Measurements from ENCODE around the gene PGA3.
"Not testable (repeated sequence)": the region's sequence is repeated elsewhere in the genome, so short reads cannot be mapped to it uniquely, and the experiment has no call there.

PGA3 gene

GRCh38 chr11:61202950-61203746, at the start of gene PGA3:
Gene PGA3 (plus strand): TSS chr11:61203515. CDS start chr11:61203565, 50 bp downstream.
- ATAC-seq, H3K4me1 Mint-ChIP-seq, DNase-seq, H3K4me3 Mint-ChIP-seq, H3K27ac Mint-ChIP-seq, H3K9me3 Mint-ChIP-seq: not testable (repeated sequence)
- H3K27me3 Mint-ChIP-seq = peaks cover 17% of the 10 kb centered on the region

GRCh38 chr11:61153593-61154095, 49.7 kb upstream of the PGA3 start:
- no peak for DNase-seq
- ATAC-seq = no peak
- Mint-ChIP-seq H3K27me3 (no peaks in the 10 kb centered on the region), H3K4me3 (no peak overlapping the region), H3K27ac (no peak overlapping the region), H3K4me1 (peaks cover 21% of the 10 kb centered on the region), H3K9me3 (peaks cover 20 to 28% of the 10 kb centered on the region in 2 donors)

DNA sequence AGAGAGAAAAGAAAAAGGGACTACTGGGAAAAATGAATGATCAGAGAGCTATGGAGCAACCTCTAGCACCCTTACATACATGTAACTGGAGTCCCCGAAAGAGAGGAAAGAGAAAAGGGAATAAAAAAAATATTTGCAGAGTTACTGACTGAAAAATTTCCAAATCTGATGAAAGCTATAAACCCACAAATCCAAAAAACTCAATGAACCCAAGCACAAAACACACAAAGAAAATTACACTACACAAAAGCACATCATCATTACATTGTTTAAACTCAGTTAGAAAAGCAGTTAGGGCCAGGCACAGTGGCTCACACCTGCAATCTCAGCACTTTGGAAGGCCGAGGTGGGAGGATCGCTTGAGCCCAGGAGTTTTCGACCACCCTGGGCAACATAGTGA, 48.8 kb upstream of the PGA3 start:
- H3K27ac Mint-ChIP-seq = no peak overlapping the region

GRCh38 chr11:61155312-61155711, 48.0 kb upstream of the PGA3 start:
- H3K9me3 Mint-ChIP-seq = peaks cover 20 to 28% of the 10 kb centered on the region in 2 donors
- peaks cover 37% of the 10 kb centered on the region for H3K4me1 Mint-ChIP-seq
- H3K27ac Mint-ChIP-seq = no peak overlapping the region
- no peaks in the 10 kb centered on the region for H3K27me3 Mint-ChIP-seq
- no peak for DNase-seq
- no peak for ATAC-seq
- H3K4me3 Mint-ChIP-seq = no peak overlapping the region

More for the DNA sequence above, 48.8 kb upstream of the PGA3 start:
- ATAC-seq (no peak), DNase-seq (no peak)
- H3K9me3 Mint-ChIP-seq = peaks cover 20 to 28% of the 10 kb centered on the region in 2 donors
- no peak overlapping the region for H3K4me3 Mint-ChIP-seq
- H3K27me3 Mint-ChIP-seq = no peaks in the 10 kb centered on the region
- H3K4me1 Mint-ChIP-seq = peaks cover 30% of the 10 kb centered on the region

DNA sequence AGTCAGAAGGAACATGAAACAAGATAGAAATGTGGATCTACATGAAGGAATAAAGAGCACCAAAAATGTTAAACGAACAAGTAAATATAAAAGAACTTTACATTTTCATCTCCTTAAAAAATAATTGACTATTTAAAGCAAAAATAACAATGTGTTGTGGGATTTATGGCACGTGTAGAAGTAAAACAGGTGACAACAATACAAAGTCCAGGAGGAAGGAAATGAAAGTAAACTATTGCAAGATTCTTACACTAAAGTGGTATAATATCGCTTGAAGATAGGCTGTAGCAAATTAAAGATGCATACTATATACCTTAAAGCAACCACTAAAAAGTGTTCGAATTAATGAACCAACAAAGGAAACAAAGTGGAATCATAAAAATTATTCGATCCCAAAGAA, 47.6 kb upstream of the PGA3 start:
- ATAC-seq (no peak), DNase-seq (no peak)
- peaks cover 20 to 28% of the 10 kb centered on the region in 2 donors for H3K9me3 Mint-ChIP-seq
- no peak overlapping the region for H3K27ac Mint-ChIP-seq
- peaks cover 41% of the 10 kb centered on the region for H3K4me1 Mint-ChIP-seq
- H3K4me3 Mint-ChIP-seq = no peak overlapping the region
- H3K27me3 Mint-ChIP-seq = no peaks in the 10 kb centered on the region

GRCh38 chr11:61157743-61158142, 45.6 kb upstream of the PGA3 start:
- Mint-ChIP-seq H3K4me3 (no peak overlapping the region), H3K4me1 (peaks cover 56% of the 10 kb centered on the region), H3K9me3 (peaks cover 20 to 28% of the 10 kb centered on the region in 2 donors), H3K27ac (no peak overlapping the region), H3K27me3 (no peaks in the 10 kb centered on the region)
- ATAC-seq (no peak), DNase-seq (no peak)

DNA sequence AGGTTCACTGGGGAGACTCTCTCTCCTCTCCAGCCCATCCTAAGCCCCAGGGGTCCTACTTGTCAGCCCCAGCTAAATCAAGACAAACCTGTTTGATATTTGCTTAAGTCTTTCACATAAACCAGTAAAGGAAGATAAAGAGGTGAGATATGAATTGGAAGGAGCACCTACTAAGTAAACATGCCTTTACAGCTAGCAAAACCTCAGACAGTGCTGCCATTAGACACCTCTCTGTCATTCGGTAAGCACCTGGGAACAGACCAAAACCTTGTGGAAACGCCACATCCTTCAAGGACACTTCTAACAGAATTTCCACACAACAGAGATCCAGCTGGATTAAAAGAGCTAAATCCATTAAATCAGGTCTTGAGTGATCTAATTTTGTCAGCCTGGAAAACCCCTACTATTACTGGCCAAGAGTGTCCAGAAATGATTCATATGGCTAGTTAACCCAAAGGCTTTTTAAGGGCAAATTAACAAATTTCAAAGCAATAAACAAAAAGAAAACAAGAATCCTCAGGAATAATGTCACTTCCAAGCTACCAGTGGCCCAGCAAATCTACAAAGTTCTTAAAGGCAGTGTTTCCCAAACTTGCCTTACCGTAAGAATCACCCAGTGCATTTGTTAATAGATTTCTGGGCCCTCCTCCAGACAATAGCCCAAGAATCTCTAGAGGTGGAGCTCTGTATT, 44.5 kb upstream of the PGA3 start:
- Mint-ChIP-seq H3K4me3 (peak overlapping the region in 1 of 2 donors; percentile 42), H3K27ac (peak overlapping the region in 1 of 2 donors; percentile 8), H3K4me1 (peaks cover 65% of the 10 kb centered on the region), H3K9me3 (peaks cover 20 to 28% of the 10 kb centered on the region in 2 donors), H3K27me3 (no peaks in the 10 kb centered on the region)
- ATAC-seq = no peak
- no peak for DNase-seq

- no peak for ATAC-seq
- DNase-seq = no peak
- peak overlapping the region; percentile 61 to 91 for H3K27ac Mint-ChIP-seq
Measured at GRCh38 chr11:61160487-61161189, 42.7 kb upstream of the PGA3 start.

DNA sequence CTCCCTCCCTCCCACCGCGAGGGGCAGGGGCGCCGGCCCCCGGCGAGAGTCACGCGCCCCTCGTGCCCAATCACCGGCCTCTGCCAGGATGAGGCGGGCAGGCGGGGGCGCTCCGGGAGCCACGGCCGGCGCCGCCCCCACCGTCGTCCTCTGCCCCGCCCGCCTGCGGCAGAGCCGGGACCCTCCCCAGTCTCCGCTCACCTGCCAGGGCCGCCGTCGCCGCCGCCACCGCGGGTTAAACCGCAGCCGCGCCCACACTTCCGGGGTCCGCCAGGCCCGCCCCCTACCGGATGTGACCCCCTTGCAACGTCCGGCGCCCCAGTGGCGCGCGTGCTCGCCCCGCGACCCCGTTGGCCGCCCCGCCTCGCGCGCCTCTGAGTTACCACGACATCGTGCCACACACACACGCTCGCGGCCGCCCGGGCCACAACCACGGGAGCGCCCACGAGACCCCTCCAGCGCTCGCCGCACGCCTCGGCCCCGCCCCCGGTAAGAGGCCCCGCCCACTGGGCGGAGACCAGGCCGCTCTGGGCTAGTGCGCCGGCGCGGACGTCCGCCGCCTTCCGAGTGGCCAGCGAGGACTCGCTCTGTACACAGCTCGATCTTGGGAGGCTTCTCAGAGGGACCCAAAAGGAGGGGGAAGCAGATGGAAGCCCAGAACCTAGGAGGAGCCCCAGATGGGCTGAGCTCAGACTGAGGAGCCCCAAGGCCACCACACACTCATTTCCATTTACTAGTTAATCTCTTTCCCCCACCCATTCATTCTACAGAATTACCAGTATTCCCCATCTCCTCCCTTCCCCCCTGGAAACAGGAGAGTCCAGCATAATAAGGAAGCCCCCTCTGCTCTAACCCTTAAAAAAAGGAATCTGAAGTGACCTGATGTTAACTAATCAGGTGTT, 41.9 kb upstream of the PGA3 start, which contains the start of gene VPS37C:
TSS of gene VPS37C (minus strand) at position 237 of the 902 bp plus-strand sequence. CDS start 22,597 bp downstream, outside the sequence.
- Mint-ChIP-seq H3K27ac (peak within 1 kb of the TSS; percentile 92 to 95), H3K27me3 (no peaks in the 10 kb centered on the region), H3K4me3 (peak within 1 kb of the TSS; percentile 94 to 98), H3K9me3 (peaks cover 0 to 6% of the 10 kb centered on the region in 2 donors), H3K4me1 (peaks cover 72% of the 10 kb centered on the region)
- ATAC-seq (peak; percentile 91), DNase-seq (peak; percentile 95 to 98)

More at GRCh38 chr11:61160487-61161189, 42.7 kb upstream of the PGA3 start:
- H3K27me3 Mint-ChIP-seq = no peaks in the 10 kb centered on the region
- H3K4me1 Mint-ChIP-seq = peaks cover 72% of the 10 kb centered on the region
- peak overlapping the region; percentile 80 to 86 for H3K4me3 Mint-ChIP-seq
- H3K9me3 Mint-ChIP-seq = peaks cover 4 to 10% of the 10 kb centered on the region in 2 donors

DNA sequence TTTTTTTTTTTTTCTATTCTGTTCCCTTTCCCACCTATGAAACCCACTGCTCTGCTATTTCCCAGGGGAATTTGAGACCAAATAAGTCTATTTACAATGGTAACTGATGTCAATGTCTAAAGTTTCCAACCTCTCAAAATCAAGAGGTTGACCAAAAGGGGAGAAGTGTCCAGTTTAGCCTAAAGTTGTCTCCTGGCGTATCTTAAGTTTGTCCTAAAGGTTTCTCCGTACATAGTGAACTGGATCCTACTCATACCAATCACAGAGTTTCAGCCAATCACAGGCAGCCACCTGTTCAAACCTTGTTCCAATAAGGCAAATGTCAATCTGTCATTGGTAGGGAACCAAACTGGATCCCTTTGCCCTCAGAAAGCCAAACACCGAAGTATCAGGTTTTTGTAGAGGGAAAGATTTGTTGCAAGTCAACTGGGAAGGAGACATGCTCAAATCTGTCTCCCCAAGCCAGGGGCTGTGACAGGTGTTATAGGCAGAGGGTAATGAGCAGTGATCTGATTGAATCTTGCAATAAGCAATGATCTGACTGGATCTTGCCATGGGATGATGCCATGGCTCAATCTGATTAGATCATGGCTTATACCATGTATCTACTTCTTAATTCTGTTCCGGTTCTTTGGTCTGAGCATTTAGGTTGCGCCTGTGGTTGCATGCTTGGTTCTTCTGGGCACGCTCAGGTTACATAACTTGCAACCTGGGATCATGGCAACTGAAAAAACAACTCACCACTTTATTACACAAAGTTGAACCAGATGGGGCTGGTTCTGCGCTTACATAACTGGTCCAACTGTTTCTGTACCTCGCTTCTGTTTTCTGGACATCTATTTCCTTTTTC, 41.0 kb upstream of the PGA3 start:
- peak overlapping the region; percentile 92 to 95 for H3K27ac Mint-ChIP-seq
- H3K27me3 Mint-ChIP-seq = no peaks in the 10 kb centered on the region
- H3K4me1 Mint-ChIP-seq = peaks cover 74% of the 10 kb centered on the region
- H3K4me3 Mint-ChIP-seq = peak overlapping the region; percentile 94 to 98
- DNase-seq (peak in 1 of 2 donors; percentile 28), ATAC-seq (no peak)
- H3K9me3 Mint-ChIP-seq = no peaks in the 10 kb centered on the region

- Mint-ChIP-seq H3K4me3 (peak overlapping the region in 1 of 2 donors; percentile 5), H3K4me1 (peaks cover 77% of the 10 kb centered on the region), H3K27ac (no peak overlapping the region), H3K27me3 (no peaks in the 10 kb centered on the region), H3K9me3 (no peaks in the 10 kb centered on the region)
- ATAC-seq = no peak
- no peak for DNase-seq
Measured at GRCh38 chr11:61163021-61163420, 40.3 kb upstream of the PGA3 start.

- Mint-ChIP-seq H3K4me1 (peaks cover 70% of the 10 kb centered on the region), H3K27me3 (no peaks in the 10 kb centered on the region), H3K9me3 (no peaks in the 10 kb centered on the region), H3K27ac (peak overlapping the region; percentile 81 to 94), H3K4me3 (peak overlapping the region; percentile 50 to 61)
- DNase-seq (no peak), ATAC-seq (no peak)
Measured at GRCh38 chr11:61163714-61164605, 39.4 kb upstream of the PGA3 start.

All from stimulated activated naive CD8-positive, alpha-beta T cell treated with anti-CD3 and anti-CD28 coated beads, Interleukin-15, amount 100 ng/mL, for 72 hours (primary cell).